Posterior cingulate gyrus (tissue), 11 donors: ENCODE results near the gene UBE2L5.

Experiments used
- DNase-seq, 10 donors: peaks; one replicate each; pipeline versions ENCODE4 v3.0.0 to v3.0.0-alpha.2; 2020 to 2021; ENCODE audit warnings: mixed read lengths in 3 of 10
- intact Hi-C: fragments of 100-400 bp; cut with DNase I; formaldehyde crosslinking; loops from one replicate; pipeline ENCODE4 v1.15.1; 2023

Gene UBE2L5

DNA sequence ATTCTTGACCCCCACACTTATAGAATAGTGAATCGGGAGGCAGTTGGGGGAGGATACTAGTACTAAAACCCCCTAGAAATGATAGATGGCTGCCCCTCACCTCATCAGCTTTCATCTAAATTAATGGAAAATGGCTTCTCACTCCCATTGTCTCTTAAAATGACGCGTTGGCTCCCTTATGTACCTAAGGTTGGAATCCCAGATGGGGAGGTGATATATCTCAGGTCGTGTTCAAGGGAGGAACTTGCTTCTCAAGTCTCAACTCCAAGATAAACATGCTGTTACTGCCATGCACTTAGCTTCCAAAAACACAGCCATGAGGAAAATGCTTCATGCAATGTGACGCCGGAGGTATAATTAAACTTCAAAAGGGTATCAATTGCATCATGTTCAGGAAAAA lies 18.8 kb upstream of the UBE2L5 start:
- intact Hi-C loops: no loop called here
- no peak for DNase-seq

DNA sequence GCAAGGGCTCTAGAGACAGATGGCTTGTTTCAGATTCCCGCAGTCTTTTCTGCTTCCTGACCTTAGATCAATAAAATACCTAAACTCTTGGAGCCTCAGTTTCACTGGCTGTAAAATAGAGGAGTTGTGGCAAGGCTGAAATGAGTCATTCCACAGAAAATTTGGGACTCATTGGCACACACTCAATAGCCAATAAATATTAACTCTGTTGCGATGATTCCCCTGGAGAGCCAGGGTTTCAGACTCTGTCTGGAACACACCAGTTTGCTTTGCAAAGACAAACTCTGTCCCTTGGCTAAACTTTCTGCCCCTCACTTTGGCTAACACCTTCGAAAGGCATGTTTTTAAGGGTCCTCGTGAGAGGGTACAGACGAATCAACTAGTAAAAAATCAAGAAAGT lies 18.1 kb upstream of the UBE2L5 start:
- intact Hi-C loops: no loop called here
- DNase-seq: no peak

DNA sequence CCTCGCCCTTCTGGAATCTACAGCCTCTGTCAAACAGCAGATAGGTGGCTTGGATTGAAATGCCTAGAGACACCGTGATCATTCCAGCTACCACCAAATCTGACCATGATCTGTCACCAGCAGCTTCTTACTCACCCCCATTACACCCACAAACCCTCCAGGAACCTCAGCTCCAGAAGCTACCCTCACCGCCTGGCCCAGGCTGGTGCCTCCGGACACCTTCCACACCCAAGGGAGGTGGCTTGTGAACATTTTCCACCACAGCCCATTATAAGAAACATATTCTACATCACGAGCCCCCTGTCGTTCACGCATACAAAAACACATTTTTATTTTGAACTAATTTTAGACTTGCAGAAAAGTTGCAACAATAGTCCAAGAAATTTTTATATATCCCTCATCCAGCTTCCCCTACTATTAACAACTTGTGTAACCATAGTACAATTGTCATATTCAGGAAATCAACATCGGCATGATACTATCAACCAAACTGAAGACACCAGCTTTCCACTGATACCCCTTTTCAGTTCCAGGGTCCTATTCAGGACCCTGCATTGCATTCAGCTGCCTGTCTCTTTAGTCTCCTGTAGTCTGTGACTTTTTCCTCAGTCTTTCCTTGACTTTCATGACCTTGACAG lies 15.4 kb upstream of the UBE2L5 start:
- DNase-seq: no peak
- intact Hi-C loops: no loop called here

DNA sequence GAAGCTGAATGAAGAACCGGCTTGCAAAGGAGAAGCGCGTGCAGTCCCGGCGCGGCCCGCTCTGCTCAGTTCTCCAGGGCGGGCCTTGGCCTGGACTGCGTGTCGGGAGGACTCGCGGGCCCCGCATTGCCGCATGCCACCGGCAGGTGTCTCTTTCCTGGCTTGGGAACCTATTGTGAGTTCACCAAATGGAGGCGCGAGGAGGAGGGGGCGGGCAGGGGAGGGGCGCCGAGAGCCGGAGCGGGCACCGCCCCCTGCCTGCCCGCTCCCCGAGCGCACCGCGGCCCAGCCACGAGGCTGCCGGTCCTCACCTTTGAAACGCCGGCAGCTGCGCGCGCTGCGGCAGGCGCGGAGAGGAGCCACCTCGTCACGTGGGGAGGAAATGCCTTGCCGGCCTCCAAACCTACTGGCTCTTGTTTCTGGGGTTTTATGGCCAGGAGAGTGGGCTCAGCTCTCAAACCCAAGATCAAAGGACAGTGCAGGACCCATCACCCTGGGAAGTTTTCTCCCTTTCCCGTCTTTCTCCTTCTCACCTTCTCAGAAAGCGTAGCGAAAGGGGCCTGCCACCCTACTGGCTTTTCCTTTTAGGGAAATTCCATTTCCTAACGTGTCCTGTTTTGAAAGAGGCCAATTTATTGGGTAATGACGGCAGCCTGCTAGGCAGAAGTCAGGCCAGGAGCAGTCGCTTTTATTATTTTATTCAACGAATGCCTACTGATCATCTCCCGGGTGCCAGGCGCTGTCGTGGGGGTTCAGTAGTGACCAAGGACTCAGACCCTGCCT lies 13.8 kb upstream of the UBE2L5 start:
- intact Hi-C loops: loop anchor here (1.0 kb wide), 1 partner anchor 56 kb away; no protein-coding TSS in a partner anchor
- DNase-seq: peak; percentile 81 to 98 (median 92)

DNA sequence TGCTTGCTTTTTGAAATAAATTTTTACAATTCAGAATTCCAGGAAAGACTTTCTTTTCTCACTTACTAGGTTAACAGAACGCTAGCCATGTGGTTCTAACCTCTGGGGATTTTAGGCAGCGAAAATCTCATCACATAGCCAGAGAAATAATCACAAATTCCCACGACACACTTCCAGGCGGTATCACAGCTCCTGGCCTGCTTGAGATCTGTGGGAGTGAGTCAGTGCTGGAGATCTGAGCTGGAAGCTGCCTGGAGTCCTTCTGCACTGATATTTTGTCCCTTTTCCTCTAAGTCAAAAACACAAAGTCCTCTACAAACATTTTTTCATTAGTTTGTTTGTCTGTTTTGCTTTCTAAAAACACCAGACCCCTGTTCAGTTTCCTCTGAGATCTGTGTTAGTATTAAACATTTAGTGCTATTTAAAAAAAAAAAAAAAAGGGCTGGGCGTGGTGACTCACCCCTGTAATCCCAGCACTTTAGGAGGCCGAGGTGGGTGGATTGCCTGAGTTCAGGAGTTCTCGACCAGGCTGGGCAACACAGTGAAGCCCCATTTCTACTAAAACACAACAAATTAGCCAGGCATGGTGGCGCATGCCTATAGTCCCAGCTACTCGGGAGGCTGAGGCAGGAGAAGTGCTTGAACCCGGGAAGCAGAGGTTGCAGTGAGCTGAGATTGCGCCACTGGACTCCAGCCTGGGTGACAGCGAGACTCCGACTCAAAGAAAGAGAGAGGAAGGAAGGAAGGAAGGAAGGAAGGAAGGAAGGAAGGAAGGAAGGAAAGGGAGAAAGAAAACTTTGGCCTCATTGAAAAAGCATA lies 12.2 kb upstream of the UBE2L5 start:
- DNase-seq: peak in 1 of 10 donors; percentile 30
- intact Hi-C loops: no loop called here

DNA sequence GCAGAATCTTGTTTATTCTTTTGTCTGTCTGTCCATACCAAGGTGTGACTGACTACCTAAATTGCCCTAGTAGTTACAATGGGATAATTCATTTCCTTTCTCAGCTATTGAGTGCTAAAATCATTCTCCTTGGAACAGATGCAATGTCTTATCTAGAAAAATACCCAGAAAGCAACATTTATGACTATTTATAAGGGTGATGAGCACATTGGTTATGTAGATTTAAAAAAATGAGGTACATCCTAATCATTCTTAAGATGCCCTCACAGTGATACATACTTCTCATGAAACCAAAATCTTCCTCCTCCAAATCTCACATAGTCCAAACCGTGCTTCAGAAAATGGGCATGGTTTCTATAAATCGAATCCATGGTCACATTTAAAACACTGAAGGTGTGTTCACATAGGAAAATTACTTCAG lies 11.6 kb upstream of the UBE2L5 start:
- intact Hi-C loops: no loop called here
- DNase-seq: no peak

DNA sequence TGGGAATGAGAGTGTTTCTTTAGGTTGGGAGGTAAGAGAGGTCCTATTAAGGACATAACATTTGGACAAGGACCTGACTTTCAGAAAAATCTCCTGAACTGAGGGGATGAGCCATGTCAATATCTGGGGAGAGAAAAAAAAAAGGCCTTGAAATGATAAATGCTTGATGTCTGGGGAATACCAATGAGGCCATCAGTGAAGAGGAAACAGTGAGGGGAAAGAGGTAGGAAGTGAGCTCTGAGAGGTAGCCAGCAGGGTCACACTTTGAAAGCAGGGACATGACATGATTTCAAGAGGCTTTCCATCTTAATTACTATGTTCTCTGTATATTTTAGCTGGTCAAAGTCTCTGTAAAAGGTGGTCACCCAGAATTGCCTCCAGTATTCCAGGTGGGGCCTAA lies 9.9 kb upstream of the UBE2L5 start:
- intact Hi-C loops: no loop called here

DNA sequence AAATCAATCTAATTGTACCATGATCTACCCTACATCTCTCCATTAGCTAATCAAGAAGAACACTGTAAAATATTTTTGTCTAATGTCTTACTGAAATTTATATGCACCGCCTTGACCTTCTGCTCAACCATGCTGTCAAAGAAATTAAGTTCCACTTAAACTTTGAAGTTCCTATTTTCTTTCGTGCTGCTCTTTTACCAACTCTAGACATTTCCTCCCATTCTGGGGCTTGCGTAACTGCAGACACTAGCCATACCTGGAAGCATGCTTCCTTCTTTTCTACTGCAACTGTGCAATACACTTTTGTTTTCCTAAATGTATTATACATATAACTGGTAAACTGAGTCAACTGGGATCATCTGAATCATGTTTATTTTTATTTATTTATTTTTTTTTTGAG lies 8.5 kb upstream of the UBE2L5 start:
- intact Hi-C loops: no loop called here

More for the DNA sequence above, 9.9 kb upstream of the UBE2L5 start:
- no peak for DNase-seq

DNA sequence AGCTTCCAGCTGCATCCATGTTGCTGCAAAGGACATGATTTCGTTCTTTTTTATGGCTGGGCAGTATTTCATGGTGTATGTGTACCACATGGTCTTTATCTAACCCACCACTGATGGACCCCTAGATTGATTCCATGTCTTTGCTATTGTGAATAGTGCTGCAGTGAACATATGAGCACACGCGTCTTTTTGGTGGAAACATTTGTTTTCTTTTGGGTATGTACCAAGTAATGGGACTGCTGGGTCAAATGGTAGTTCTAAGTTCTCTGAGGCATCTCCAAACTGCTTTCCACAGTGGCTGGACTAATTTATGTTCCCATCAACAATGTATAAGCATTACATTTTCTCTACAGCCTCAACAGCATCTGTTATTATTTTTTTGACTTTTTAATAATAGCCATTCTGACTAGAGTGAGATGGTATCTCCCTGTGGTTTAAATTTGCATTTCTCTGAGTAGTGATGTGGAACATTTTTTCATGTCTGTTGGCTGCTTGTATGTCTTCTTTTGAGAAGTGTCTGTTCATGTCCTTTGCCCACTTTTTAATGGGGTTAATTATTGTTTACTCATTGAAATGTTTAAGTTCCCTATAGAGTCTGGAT lies 6.8 kb upstream of the UBE2L5 start:
- no peak for DNase-seq
- intact Hi-C loops: no loop called here

More for the DNA sequence above, 8.5 kb upstream of the UBE2L5 start:
- no peak for DNase-seq

DNA sequence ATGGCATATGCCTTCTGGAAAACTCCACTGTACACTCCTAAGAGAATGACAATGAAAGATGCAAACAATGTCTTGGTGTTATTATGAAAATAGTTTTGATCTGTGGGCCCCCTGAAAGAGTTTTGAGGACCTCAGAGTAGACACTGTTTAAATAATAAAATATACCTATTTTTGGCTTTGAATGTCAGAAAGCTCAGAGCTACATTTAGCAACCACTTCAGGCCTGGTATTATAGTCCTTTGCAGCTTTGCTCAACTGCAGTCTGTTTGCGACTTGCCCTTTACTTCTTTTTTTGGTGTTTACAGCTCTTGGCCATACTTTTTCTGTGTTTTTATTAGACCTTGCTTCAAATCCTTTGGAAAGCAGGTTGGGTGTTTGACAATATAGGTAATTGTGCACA lies 5.8 kb upstream of the UBE2L5 start:
- no peak for DNase-seq
- intact Hi-C loops: no loop called here

DNA sequence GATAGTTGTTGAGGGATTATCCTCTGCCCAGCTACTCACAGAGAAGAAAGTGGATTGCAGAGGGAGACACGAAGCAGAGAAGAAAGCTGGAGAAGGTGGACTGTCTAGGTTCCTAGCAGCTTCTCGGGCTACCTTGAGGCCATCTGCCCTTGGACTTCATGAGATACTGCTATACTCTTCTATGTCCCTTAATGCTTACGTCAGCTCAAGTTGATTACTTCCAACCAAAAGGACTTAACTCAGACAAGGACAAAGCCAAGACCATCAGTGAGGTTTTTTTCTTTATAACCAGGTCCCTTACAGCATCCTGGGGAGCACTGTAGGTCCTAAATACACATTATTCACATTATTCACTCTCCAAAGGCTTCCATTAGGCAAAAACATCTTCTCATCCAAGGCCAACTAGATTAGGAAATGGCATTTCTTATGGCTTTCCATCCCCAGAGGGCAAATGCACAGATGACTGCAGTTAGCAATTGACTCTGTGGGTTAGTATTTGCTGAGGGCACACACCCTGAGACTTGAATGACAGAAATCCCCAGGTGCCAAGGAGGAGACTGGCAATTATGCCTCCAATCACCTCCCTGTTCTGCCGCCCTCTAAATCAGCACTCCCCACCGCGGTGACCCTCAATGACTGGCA lies 4.1 kb upstream of the UBE2L5 start:
- intact Hi-C loops: no loop called here
- DNase-seq: no peak

DNA sequence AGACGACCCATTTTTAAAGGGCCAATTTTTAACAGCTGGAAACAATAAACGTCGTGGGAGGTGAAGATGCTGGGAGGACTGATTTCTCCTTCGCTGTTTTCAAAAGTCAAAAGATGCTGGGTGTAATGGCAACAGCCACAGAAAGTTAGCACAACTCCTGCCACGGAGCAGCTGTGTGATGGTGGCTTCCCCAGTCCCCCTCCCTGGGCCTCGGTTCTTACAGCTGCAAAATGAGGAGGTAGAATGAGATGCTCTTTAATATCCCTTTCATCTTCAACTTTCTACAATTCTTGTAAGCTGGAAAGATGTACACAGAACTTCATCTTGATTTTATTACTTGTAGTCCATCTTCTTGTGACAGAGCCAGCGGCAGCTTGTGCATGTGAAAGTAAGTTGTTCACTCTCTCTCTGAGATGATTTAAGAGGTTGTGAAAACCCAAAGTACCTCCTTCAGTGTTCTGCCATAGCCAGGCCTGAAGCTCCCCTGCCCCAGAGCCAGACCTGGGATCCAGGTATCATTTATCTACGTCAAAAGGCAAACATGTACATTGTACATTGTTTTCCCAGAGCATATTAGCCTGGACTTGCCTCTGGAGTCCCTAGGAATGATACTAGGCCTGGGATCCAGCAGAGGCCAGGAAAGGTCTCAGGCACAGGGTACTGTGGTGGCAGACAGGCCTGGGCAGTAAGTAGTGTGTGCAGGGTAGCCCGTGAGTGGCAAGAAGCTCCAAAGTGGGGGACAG lies 3.4 kb upstream of the UBE2L5 start:
- no peak for DNase-seq
- intact Hi-C loops: no loop called here

DNA sequence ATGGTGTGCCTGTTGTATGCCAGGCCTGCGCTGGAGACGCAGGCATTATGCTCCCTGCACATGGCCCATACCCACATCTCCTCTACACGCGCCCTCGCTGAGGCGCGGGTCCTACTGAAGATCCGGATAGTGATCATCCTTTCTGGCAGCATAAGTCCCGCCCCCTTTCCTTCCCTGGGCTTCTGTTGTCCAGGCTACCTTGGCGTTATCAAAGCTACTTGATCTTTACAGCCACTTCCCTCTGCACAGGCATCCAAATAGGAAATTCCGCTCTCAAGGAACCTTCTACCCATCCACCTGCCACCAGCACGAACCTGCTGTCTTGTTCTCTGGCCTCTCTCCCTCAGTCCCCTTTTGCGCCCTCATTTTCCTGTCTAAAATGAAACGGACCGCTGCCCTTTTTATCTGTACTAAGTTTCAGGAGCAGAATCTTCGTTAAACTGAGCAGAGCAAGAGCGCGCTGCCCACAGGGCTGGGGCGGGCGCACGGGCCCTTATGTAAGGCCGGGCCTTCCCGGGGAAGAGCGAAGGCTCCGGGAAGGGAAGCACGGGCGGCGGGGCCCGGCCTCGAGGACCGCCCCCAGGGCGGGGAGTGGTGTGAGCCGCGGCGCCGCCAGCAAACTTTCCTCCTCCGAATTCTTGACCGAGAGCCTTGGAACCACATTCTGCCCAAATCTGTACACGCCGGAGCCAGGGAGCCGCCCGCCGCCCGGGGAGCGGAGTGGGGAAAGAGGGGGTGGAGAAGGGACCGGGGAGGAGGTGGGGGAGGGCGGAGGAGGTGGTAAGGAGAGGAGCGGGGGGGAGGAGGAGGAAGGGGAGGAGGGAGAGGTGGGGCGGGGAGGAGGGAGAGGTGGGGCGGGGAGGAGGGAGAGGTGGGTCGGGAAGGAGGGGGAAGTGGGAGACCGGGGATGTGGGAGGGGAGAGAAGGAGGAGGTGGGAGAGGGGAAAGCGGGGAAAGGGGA lies 920 bp upstream of the UBE2L5 start:
- intact Hi-C loops: loop anchor here (2.0 kb wide), 1 partner anchor 43 kb away; the partner anchor contains the start of gene HMGB1
- DNase-seq: peak; percentile 33 to 94 (median 64)

DNA sequence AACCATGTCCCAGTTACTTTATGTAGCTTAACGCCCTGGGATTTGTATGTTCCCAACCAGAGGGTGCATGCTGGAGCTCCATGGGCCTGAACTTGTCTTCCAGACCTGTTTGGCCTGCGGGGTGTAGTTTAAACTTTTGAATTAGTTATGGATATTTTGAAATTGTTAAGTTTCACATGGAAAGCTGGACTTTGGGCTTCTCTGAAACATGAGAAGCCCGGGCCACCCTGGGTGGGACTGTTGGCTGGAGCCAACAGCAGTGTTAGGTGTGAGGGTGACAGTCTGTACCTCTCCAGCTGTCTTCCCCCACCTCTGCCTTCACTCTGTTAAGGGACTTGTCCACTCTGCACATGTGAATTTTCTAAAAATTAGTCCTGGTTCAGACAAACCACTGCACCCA lies 1.6 kb downstream of the UBE2L5 start:
- no peak for DNase-seq
- intact Hi-C loops: loop anchor here (2.0 kb wide), 1 partner anchor 41 kb away; the partner anchor contains the start of gene HMGB1

DNA sequence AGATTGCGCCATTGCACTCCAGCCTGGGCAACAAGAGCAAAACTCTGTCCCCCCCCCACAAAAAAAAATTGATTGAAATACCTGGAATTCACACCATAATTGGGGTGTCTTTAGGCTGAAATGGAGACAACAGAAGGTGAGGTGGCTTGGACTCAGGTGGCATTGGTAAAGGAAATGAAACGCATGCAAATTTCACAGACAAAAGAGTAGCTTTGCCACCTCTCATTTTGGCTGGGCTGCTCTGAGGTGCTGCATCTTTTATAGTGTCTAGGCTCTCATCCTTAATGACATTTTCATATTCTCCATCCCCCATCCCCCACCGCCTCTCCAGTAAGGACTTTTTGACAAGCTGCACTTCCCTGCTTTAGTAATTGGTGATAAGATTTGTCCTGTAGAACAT lies 6.9 kb downstream of the UBE2L5 start:
- DNase-seq: no peak
- intact Hi-C loops: no loop called here

DNA sequence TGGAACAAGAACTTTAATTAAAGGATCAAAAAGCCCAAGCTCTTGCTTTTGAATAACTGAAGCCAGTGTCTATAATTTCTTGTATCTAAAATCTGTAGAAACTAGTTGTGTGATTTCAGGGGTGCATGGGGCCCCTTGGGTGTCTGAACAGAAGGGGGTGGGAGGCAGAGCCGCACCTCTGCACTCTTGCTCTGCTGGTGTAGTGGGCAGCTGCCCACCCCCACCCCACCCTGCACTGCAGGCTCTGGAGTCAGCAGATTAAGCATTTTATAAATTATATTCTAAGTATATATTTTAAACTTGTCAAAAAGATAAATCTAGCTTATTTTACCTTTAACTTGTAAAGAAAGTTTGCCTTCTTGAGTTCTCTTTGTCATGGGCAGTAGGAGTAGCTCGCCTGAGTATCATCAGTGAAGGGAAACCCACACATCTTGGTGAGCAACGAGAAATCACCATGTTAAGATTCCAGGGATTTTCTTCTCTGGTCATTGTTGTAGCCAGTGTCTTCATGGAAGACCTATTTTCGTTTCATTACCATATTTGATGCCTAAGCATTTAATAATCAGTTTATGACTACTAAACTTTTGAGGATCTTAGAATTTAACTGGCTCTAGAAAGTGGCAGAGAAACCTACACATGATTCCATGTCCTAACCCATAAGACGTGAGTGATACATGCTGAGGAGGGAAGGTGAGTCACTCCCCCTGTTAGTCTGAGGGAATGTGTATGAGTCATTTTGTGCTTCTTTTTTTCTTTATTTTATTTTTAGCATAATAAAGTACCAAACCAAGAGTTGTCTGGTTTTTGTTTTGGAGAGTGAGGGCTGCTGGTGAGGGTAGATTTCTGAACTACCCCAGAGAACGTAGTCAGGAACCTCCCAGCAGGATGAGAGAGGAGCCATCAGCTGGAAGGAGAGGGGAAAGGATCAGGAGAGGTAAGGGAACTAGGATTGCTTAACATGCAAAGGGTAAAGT lies 7.7 kb downstream of the UBE2L5 start:
- intact Hi-C loops: no loop called here
- no peak for DNase-seq

DNA sequence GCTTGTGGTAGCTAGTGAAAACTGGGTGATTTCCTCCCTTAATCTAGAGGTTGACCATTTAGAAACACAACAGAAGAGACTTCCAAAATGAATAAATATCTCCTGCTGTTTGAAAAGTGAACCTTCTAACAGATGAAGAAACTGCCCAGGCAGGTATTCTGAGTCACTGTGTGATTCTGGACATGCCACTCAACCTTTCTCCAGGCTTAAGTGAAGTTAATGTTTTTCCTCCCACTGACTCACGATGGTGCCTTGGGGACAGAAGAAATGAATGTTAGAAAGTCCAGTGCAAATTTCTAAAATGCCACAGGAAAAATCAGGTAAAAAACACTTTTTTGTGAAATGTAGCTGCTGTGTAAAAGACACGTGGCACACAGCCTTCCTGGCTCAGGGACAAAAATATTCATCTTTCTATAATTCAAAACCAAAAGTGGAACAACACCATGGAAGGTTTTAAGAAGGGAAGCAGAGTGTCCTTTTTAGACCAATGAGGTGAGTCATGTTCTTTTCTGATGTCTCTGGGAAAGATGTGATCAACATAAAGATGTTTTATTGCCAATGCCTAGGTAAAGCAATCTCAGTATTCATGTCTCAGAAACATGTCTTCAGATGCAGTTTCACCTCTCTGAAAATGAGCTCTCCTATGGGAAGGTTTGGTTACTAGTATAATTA lies 9.1 kb downstream of the UBE2L5 start:
- no peak for DNase-seq
- intact Hi-C loops: no loop called here
